HG03571 (cell line): ENCODE data around the gene ZNF592.
"Not testable (repeated sequence)": the region's sequence is repeated elsewhere in the genome, so short reads cannot be mapped to it uniquely, and the experiment has no call there.

ENCODE experiments used
- ATAC-seq: cut with Tn5 transposase; IDR thresholded peaks from one replicate; pipeline ENCODE4 v1.9.1; 2021; ENCODE audit not compliant: unreplicated experiment

ZNF592 gene

GRCh38 chr15:84845631-84846030 lies 97.2 kb downstream of the ZNF592 start:
- not testable (repeated sequence) for ATAC-seq

GRCh38 chr15:84846269-84846668 lies 97.9 kb downstream of the ZNF592 start:
- no peak for ATAC-seq

GRCh38 chr15:84847382-84847781 lies 99.0 kb downstream of the ZNF592 start:
- no peak for ATAC-seq

GRCh38 chr15:84852212-84852611 lies 103.8 kb downstream of the ZNF592 start:
- no peak for ATAC-seq

GRCh38 chr15:84855136-84855535 lies 106.7 kb downstream of the ZNF592 start:
- no peak for ATAC-seq

- ATAC-seq, result no peak
Measured at GRCh38 chr15:84855765-84856164, 107.4 kb downstream of the ZNF592 start.
